GM12878 (cell line): ENCODE measurements around the gene ESRRB. TPM values are rescaled to one million over a fixed set of nuclear protein-coding genes. Genes with fewer than 3 reads are reported as not detected.

Experiments
- ATAC-seq: fragments of 200-7000 bp; cut with Tn5 transposase; 3 replicates; pipeline ENCODE4 v1.9.1; 2020; ENCODE audit warnings: mild to moderate bottlenecking, moderate library complexity
- BruUV-seq: library from RNA; stranded (reverse); fragments of 400-500 nt; replicated peaks from 2 replicates; lab custom pipeline; 2021; lab: Mats Ljungman, UMichigan
- CTCF ChIA-PET: fragments of 300-600 bp; sonication (Branson Sonifier 250); formaldehyde crosslinking; extraction: SDS; loops from one replicate; lab custom pipeline; 2021; ENCODE audit warnings: inconsistent platforms; lab: Yijun Ruan, JAX
- POLR2A ChIA-PET: fragments of 350-600 bp; formaldehyde crosslinking; extraction: SDS; loops from one replicate; lab custom pipeline; 2021; ENCODE audit warnings: inconsistent platforms; lab: Charles Lee
- RAD21 ChIA-PET: fragments of 300-600 bp; sonication (Branson Sonifier 250); formaldehyde crosslinking; loops from one replicate; lab custom pipeline; 2023; ENCODE audit warnings: antibody characterized with exemption; ENCODE audit not compliant: unreplicated experiment; lab: Charles Lee
- SMC1A ChIA-PET: fragments of 300-600 bp; sonication (Branson Sonifier 250); formaldehyde crosslinking; loops from one replicate; lab custom pipeline; 2023; ENCODE audit not compliant: unreplicated experiment, uncharacterized antibody; lab: Charles Lee
- DNase-seq: peaks from one replicate; pipeline ENCODE4 v3.0.0-alpha.2; 2011; ENCODE audit warnings: low read depth, low spot score
- FAIRE-seq: peaks from 3 replicates; lab custom pipeline; 2011; peaks lifted over from hg19 to GRCh38; lab: Jason Lieb, UNC
- H2AFZ ChIP-seq: 2 replicates; pipeline ENCODE4 v1.6.0; 2011; ENCODE audit warnings: low read depth, low read length, control low read depth; ENCODE audit not compliant: control insufficient read depth
- H3K27ac ChIP-seq: 2 replicates; pipeline ENCODE4 v1.5.1; 2011; ENCODE audit warnings: control low read depth; ENCODE audit not compliant: control insufficient read depth, insufficient read depth
- H3K27me3 ChIP-seq, 2 experiments: replicated peaks in 1 of 2; 2 replicates each; pipeline versions ENCODE4 v1.6.0 to v1.6.1; 2011; ENCODE audit warnings: low read length in 1 of 2; ENCODE audit not compliant: control insufficient read depth in 2 of 2, insufficient read depth in 2 of 2
- H3K36me3 ChIP-seq, 2 experiments: 2 replicates each; pipeline ENCODE4 v1.5.1; 2011; ENCODE audit warnings: low read length in 1 of 2; ENCODE audit not compliant: control insufficient read depth in 2 of 2, insufficient read depth in 2 of 2
- H3K4me1 ChIP-seq: 2 replicates; pipeline ENCODE4 v1.6.1; 2011; ENCODE audit warnings: mild to moderate bottlenecking, low read length, moderate library complexity, mixed read lengths; ENCODE audit not compliant: control insufficient read depth, insufficient read depth
- H3K4me2 ChIP-seq: 2 replicates; pipeline ENCODE4 v1.6.0; 2011; ENCODE audit warnings: control low read depth; ENCODE audit not compliant: control insufficient read depth, insufficient read depth
- H3K4me3 ChIP-seq: fragments of 200-600 bp; sonication (generic); 2 replicates; pipeline ENCODE4 v1.5.1; 2016
- H3K79me2 ChIP-seq: 2 replicates; pipeline ENCODE4 v1.6.0; 2011; ENCODE audit warnings: low read length; ENCODE audit not compliant: control insufficient read depth, insufficient read depth
- H3K9ac ChIP-seq: 2 replicates; pipeline ENCODE4 v1.8.0; 2011; ENCODE audit warnings: low read length, control low read depth, mixed read lengths; ENCODE audit not compliant: control insufficient read depth, insufficient read depth
- H3K9me3 ChIP-seq: replicated peaks from 3 replicates; pipeline ENCODE4 v1.5.1; 2011; ENCODE audit warnings: mild to moderate bottlenecking, low read length; ENCODE audit not compliant: control insufficient read depth, insufficient read depth
- H4K20me1 ChIP-seq: 2 replicates; pipeline ENCODE4 v1.6.0; 2011; ENCODE audit not compliant: control insufficient read depth, insufficient read depth
- CHD2 ChIP-seq: IDR thresholded peaks from 2 replicates; pipeline ENCODE4 v1.6.1; 2011; ENCODE audit warnings: low read depth, low read length, improper control_type of control experiment, borderline replicate concordance
- CREB1 ChIP-seq: IDR thresholded peaks from 2 replicates; pipeline ENCODE4 v1.6.1; 2012; ENCODE audit warnings: low read depth, mild to moderate bottlenecking, inconsistent platforms
- HDAC2 ChIP-seq: fragments of 200-600 bp; sonication (generic); IDR thresholded peaks from 2 replicates; pipeline ENCODE4 v1.6.1; 2017
- JUND ChIP-seq: IDR thresholded peaks from 2 replicates; pipeline ENCODE4 v1.6.1; 2012; ENCODE audit warnings: low read depth, mild to moderate bottlenecking, low read length, improper control_type of control experiment, moderate library complexity
- LARP7 ChIP-seq: fragments of 450-650 bp; IDR thresholded peaks from 2 replicates; pipeline ENCODE4 v1.6.1; 2017; ENCODE audit warnings: mild to moderate bottlenecking
- MEF2B ChIP-seq: fragments of 450-650 bp; IDR thresholded peaks from 2 replicates; pipeline ENCODE4 v1.6.1; 2018; ENCODE audit warnings: mild to moderate bottlenecking, moderate library complexity; ENCODE audit not compliant: partially characterized antibody, poor library complexity, severe bottlenecking
- NRF1 ChIP-seq: conservative IDR thresholded peaks from 2 replicates; pipeline ENCODE4 v1.6.1; 2011; ENCODE audit warnings: mild to moderate bottlenecking, low read depth, low read length, improper control_type of control experiment
- POLR2A ChIP-seq: IDR thresholded peaks from 2 replicates; pipeline ENCODE4 v1.6.1; 2011; ENCODE audit warnings: low read depth, mild to moderate bottlenecking, low read length
- POLR2AphosphoS5 ChIP-seq: IDR thresholded peaks from 2 replicates; pipeline ENCODE4 v1.6.1; 2011; ENCODE audit warnings: mild to moderate bottlenecking, low read length, inconsistent platforms
- SIN3A ChIP-seq: IDR thresholded peaks from 2 replicates; pipeline ENCODE4 v1.6.1; 2012; ENCODE audit warnings: low read depth, low read length, improper control_type of control experiment
- ZNF622 ChIP-seq: fragments of 450-650 bp; IDR thresholded peaks from 2 replicates; pipeline ENCODE4 v1.6.1; 2017; ENCODE audit warnings: mild to moderate bottlenecking, inconsistent platforms
- WGBS: methylation state at CpG from one replicate; pipeline ENCODE4 v1.1.6; 2016; ENCODE audit warnings: low lambda C conversion rate; ENCODE audit not compliant: insufficient replicate concordance, insufficient coverage; ENCODE audit errors: missing lambda C conversion rate; 5-methylcytosine and 5-hydroxymethylcytosine counted together
- in situ Hi-C: fragments of 300-500 bp; cut with MboI; formaldehyde crosslinking; loops from 9 replicates; pipeline ENCODE4 v1.14.3; 2018; ENCODE audit warnings: mixed read lengths
- intact Hi-C: fragments of 100-400 bp; cut with micrococcal nuclease; formaldehyde crosslinking; loops from one replicate; pipeline ENCODE4 v1.14.2; 2022; ENCODE audit not compliant: unreplicated experiment
- polyA plus RNA-seq, 11 experiments: library from polyadenylated mRNA; depleted of rRNA in 4 of 11; unstranded in 6 of 11; stranded (reverse) in 5 of 11; fragments of >200 nt; fragmentation: Nextera tagmentation in 4 of 11; fragmentation: Illumina TruSeq in 1 of 11; extraction: Ambion mirVana in 4 of 11; extraction: Trizol in 1 of 11; gene quantifications; 1 replicate in 1 of 11; 2 replicates in 10 of 11; pipeline versions ENCODE4 v1.2.1 to v1.2.3, GENCODE V29; 2011 to 2016; ENCODE audit warnings: inconsistent platforms in 2 of 11, missing spikeins in 2 of 11, low read depth in 1 of 11
- total RNA-seq, 4 experiments: library from RNA; depleted of rRNA in 3 of 4; stranded (reverse); fragments of >200 nt in 3 of 4; fragmentation: Illumina TruSeq in 1 of 4; extraction: Trizol in 1 of 4; gene quantifications; 2 replicates each; pipeline versions ENCODE4 v1.2.1 to v1.2.3, GENCODE V29; 2013 to 2021
- TF ChIP-seq, protein P1 (sequence below): fragments of 150-350 bp; IDR thresholded peaks from 2 replicates; pipeline ENCODE4 v1.6.1; 2016; ENCODE audit warnings: low read depth, low read length
- TF ChIP-seq, protein P2 (sequence below): IDR thresholded peaks from 2 replicates; pipeline ENCODE4 v1.6.1; 2012; ENCODE audit warnings: low read depth, low read length, improper control_type of control experiment

Gene ESRRB
- total and polyA plus RNA-seq, 10 of the 15 experiments (the other 5 are each of a cell fraction or from before 2014, with no cell fraction given), result 0.03 to 0.73 (median 0.11) TPM; not detected in 6

DNA sequence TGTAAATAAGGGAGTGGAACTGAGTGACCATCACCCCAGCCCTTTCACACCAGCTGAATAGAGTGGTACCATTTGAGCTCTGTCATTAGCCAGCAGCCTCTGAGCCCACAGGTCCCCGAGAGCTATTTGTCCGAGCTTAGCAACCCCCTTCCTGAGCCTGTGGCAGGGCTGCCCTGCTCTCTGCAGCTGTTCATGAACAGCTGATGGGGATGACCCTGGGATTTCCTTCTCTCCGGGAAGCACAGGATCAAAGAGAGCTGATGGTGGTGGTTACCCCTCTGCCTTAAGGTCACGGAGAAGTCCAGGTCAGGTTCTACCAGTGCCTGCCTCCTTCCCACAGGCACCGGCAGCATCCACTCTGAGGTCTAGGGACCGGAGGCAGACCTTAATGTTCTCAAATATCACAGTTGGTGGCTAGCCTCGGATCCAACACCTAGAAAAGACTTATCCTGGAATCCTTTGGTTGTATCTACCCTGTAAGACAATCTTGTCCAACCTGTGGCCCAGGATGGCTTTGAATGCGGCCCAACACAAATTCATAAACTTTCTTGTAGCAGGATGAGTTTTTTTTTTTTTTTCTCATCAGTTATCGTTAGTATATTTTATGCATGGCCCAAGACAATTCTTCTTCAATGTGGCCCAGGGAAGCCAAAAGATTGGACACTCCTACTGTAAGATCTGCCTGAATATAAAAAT is 81.1 kb downstream of the ESRRB start:
- no peaks in the 10 kb centered on the region for H3K79me2 ChIP-seq
- TF ChIP-seq LARP7 (no peak), POLR2A (no peak), HDAC2 (no peak), JUND (no peak), SIN3A (no peak), CHD2 (no peak), MEF2B (no peak), CREB1 (no peak), POLR2AphosphoS5 (no peak), NRF1 (no peak), ZNF622 (no peak)
- TF ChIP-seq, protein P1, sequence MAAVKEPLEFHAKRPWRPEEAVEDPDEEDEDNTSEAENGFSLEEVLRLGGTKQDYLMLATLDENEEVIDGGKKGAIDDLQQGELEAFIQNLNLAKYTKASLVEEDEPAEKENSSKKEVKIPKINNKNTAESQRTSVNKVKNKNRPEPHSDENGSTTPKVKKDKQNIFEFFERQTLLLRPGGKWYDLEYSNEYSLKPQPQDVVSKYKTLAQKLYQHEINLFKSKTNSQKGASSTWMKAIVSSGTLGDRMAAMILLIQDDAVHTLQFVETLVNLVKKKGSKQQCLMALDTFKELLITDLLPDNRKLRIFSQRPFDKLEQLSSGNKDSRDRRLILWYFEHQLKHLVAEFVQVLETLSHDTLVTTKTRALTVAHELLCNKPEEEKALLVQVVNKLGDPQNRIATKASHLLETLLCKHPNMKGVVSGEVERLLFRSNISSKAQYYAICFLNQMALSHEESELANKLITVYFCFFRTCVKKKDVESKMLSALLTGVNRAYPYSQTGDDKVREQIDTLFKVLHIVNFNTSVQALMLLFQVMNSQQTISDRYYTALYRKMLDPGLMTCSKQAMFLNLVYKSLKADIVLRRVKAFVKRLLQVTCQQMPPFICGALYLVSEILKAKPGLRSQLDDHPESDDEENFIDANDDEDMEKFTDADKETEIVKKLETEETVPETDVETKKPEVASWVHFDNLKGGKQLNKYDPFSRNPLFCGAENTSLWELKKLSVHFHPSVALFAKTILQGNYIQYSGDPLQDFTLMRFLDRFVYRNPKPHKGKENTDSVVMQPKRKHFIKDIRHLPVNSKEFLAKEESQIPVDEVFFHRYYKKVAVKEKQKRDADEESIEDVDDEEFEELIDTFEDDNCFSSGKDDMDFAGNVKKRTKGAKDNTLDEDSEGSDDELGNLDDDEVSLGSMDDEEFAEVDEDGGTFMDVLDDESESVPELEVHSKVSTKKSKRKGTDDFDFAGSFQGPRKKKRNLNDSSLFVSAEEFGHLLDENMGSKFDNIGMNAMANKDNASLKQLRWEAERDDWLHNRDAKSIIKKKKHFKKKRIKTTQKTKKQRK, result no peak
- TF ChIP-seq, protein P2, sequence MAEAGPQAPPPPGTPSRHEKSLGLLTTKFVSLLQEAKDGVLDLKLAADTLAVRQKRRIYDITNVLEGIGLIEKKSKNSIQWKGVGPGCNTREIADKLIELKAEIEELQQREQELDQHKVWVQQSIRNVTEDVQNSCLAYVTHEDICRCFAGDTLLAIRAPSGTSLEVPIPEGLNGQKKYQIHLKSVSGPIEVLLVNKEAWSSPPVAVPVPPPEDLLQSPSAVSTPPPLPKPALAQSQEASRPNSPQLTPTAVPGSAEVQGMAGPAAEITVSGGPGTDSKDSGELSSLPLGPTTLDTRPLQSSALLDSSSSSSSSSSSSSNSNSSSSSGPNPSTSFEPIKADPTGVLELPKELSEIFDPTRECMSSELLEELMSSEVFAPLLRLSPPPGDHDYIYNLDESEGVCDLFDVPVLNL, result no peak
- TF ChIP-seq, all 136 proteins: peak for 0
- ChIA-PET POLR2A (interaction anchor here (0.6 to 1.2 kb wide), 2 partner anchors 9 to 402 kb away, joined by 3 read pairs; no protein-coding TSS in a partner anchor), RAD21 (interaction anchor here (0.6 to 2.0 kb wide), 9 partner anchors 15 to 406 kb away, joined by 3 to 8 read pairs (median 3); no protein-coding TSS in a partner anchor), CTCF (interaction anchor here (0.7 to 3.8 kb wide), 13 partner anchors 10 to 404 kb away, joined by 3 to 38 read pairs (median 4); no protein-coding TSS in a partner anchor), SMC1A (interaction anchor here (0.8 to 1.6 kb wide), 6 partner anchors 11 to 188 kb away, joined by 3 to 5 read pairs (median 3); no protein-coding TSS in a partner anchor)
- Histone ChIP-seq H3K27me3 (no peaks in the 10 kb centered on the region; a peak in 1 of 4 replicates), H2AFZ (no peak overlapping the region), H3K4me2 (no peak overlapping the region), H3K4me3 (no peak overlapping the region), H3K36me3 (no peaks in the 10 kb centered on the region), H3K9ac (no peak overlapping the region), H3K27ac (no peak overlapping the region), H3K4me1 (no peaks in the 10 kb centered on the region), H3K9me3 (no peaks in the 10 kb centered on the region), H4K20me1 (no peaks in the 10 kb centered on the region)
- FAIRE-seq (no peak), ATAC-seq (no peak), DNase-seq (no peak)
- in situ Hi-C loops (loop anchor here (5.0 kb wide), 1 partner anchor 190 kb away; no protein-coding TSS in a partner anchor), intact Hi-C loops (loop anchor here (1.0 kb wide), 1 partner anchor 188 kb away; no protein-coding TSS in a partner anchor)
- no TSS peak for BruUV-seq
- 40% methylated on average over 9 of the region's 9 CpGs for WGBS
